ENCODE results near the gene GLUD1.
"Not testable (repeated sequence)": the region's sequence is repeated elsewhere in the genome, so short reads cannot be mapped to it uniquely, and the experiment has no call there.

Gene GLUD1

GRCh38 chr10:87094373-87095235 is at the start of gene GLUD1, which contains the start of gene SHLD2:
TSS of gene GLUD1 (minus strand) at chr10:87094843. CDS start at chr10:87094769, 74 bp downstream.
TSS of gene SHLD2 (plus strand) at chr10:87095206. CDS start at chr10:87151355, 56,149 bp downstream.
- ChIA-PET CTCF (interaction anchor here (0.7 kb wide), 1 partner anchor 138 kb away, joined by 4 read pairs; no protein-coding TSS in a partner anchor), POLR2A (ENCODE audit: low non-redundant PET) (interaction anchor here (0.5 to 1.5 kb wide), 4 partner anchors 20 to 127 kb away, joined by 3 to 7 read pairs (median 4); partner anchors contain the start of gene ADIRF)
- TF ChIP-seq CTCF (conservative IDR thresholded peaks at IDR 0.05; ENCODE audit: low read depth): no peak
- peak; percentile 96 for DNase-seq (ENCODE audit: low spot score)
- H3K27ac ChIP-seq: peak within 1 kb of the TSS; percentile 99

GRCh38 chr10:87143109-87143418 is 48.4 kb upstream of the GLUD1 start:
- H3K27ac ChIP-seq; CTCF ChIA-PET; POLR2A ChIA-PET (ENCODE audit: low non-redundant PET); DNase-seq (ENCODE audit: low spot score): not testable (repeated sequence)

GRCh38 chr10:87142230-87143108 is 47.8 kb upstream of the GLUD1 start:
- DNase-seq (ENCODE audit: low spot score); CTCF ChIA-PET; H3K27ac ChIP-seq: not testable (repeated sequence)
- POLR2A ChIA-PET (ENCODE audit: low non-redundant PET): interaction anchor here (0.7 kb wide), 1 partner anchor 68 kb away, joined by 4 read pairs; no protein-coding TSS in a partner anchor

- DNase-seq (ENCODE audit: low spot score); CTCF ChIA-PET; POLR2A ChIA-PET (ENCODE audit: low non-redundant PET); H3K27ac ChIP-seq: not testable (repeated sequence)
Measured at GRCh38 chr10:87137478-87137877, 42.8 kb upstream of the GLUD1 start.

- DNase-seq (ENCODE audit: low spot score); CTCF ChIA-PET; POLR2A ChIA-PET (ENCODE audit: low non-redundant PET); H3K27ac ChIP-seq: not testable (repeated sequence)
Measured at GRCh38 chr10:87134440-87134839, 39.8 kb upstream of the GLUD1 start.

GRCh38 chr10:87133936-87134335 is 39.3 kb upstream of the GLUD1 start:
- DNase-seq (ENCODE audit: low spot score); CTCF ChIA-PET; H3K27ac ChIP-seq; POLR2A ChIA-PET (ENCODE audit: low non-redundant PET): not testable (repeated sequence)

GRCh38 chr10:87132176-87132575 is 37.5 kb upstream of the GLUD1 start:
- H3K27ac ChIP-seq; DNase-seq (ENCODE audit: low spot score); POLR2A ChIA-PET (ENCODE audit: low non-redundant PET); CTCF ChIA-PET: not testable (repeated sequence)

GRCh38 chr10:87127607-87128156 is 33.0 kb upstream of the GLUD1 start:
- CTCF ChIA-PET; DNase-seq (ENCODE audit: low spot score); H3K27ac ChIP-seq; POLR2A ChIA-PET (ENCODE audit: low non-redundant PET): not testable (repeated sequence)

GRCh38 chr10:87127048-87127447 is 32.4 kb upstream of the GLUD1 start:
- DNase-seq (ENCODE audit: low spot score); POLR2A ChIA-PET (ENCODE audit: low non-redundant PET); CTCF ChIA-PET; H3K27ac ChIP-seq: not testable (repeated sequence)

GRCh38 chr10:87123351-87123750 is 28.7 kb upstream of the GLUD1 start:
- CTCF ChIA-PET; DNase-seq (ENCODE audit: low spot score); POLR2A ChIA-PET (ENCODE audit: low non-redundant PET); H3K27ac ChIP-seq: not testable (repeated sequence)

GRCh38 chr10:87119029-87119428 is 24.4 kb upstream of the GLUD1 start:
- POLR2A ChIA-PET (ENCODE audit: low non-redundant PET): not testable (repeated sequence)

GRCh38 chr10:87118122-87118521 is 23.5 kb upstream of the GLUD1 start:
- DNase-seq (ENCODE audit: low spot score); H3K27ac ChIP-seq; CTCF ChIA-PET; POLR2A ChIA-PET (ENCODE audit: low non-redundant PET): not testable (repeated sequence)

More at GRCh38 chr10:87119029-87119428, 24.4 kb upstream of the GLUD1 start:
- H3K27ac ChIP-seq; CTCF ChIA-PET; DNase-seq (ENCODE audit: low spot score): not testable (repeated sequence)
